ENCODE measurements around the gene SHANK3. TPM values are rescaled to one million over a fixed set of nuclear protein-coding genes. Genes with fewer than 3 reads are reported as not detected.

The SHANK3 gene
- total and polyA plus RNA-seq, 2 of the 4 experiments (the other 2 are of a cell fraction) = 0.18 to 1.5 TPM

DNA sequence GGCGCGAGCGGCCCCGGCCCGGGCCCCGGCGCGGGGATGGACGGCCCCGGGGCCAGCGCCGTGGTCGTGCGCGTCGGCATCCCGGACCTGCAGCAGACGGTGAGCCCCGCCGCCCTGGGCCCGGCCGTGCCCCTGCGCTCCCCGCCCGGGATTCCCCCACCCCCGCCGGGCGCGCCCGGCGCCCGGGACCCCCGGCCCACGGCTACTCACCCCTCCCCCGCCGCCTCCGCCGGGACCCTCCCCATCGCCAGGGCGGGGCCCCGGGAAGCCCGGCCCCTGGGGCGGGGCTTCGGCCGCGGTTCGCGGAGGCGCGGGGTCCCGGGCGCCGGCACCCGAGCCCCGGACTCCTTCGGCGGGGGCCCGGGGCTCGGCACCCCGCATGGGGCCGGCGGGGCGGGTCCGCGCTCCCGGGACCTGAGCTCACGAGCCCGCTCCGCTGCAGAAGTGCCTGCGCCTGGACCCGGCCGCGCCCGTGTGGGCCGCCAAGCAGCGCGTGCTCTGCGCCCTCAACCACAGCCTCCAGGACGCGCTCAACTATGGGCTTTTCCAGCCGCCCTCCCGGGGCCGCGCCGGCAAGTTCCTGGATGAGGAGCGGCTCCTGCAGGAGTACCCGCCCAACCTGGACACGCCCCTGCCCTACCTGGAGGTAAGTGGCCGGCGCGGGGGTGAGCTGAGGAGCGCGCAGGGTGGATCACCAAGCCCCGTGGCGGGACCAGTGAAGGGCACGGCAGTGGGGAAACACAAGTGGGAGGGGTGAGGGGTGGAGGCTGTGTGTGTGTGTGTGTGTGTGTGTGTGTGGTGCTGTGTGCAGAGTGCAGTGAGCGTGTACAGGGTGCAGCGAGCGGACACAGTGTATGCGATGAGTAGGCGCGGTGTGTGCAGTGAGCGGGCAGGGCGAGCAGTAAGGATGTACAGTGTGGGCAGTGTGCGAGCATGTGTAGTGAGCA, 2.3 kb downstream of the SHANK3 start:
- intact Hi-C loops (cut with micrococcal nuclease) = no loop called here
- ATAC-seq (ENCODE audit: low read depth) (peak; percentile 65), DNase-seq (no peak)
- no peak overlapping the region for H2AK9ac ChIP-seq (replicated peaks; ENCODE audit: low read depth, low read length, poor library complexity)
- peak overlapping the region; percentile 40 for H3K4me3 ChIP-seq (ENCODE audit: insufficient read depth, low read depth, low read length)
- dilution Hi-C loops (cut with HindIII; ENCODE audit: low sequenced_read_pairs, unreplicated experiment) = no loop called here
- H4K5ac ChIP-seq (ENCODE audit: low read depth, low read length) = no peak overlapping the region
- H3K9me1 ChIP-seq (ENCODE audit: insufficient read depth, low read length) = peaks cover 8% of the 10 kb centered on the region
- no peaks in the 10 kb centered on the region; the same call in 1 of the 2 replicates for H3K4me1 ChIP-seq (ENCODE audit: control insufficient read depth, insufficient read depth, low read length)
- no peak overlapping the region for H2BK5ac ChIP-seq (ENCODE audit: low read depth, low read length, poor library complexity, severe bottlenecking)
- H2BK120ac ChIP-seq (ENCODE audit: low read depth, low read length) = no peak overlapping the region
- H2BK15ac ChIP-seq (ENCODE audit: low read depth, low read length) = no peak overlapping the region
- no peak overlapping the region for H3K14ac ChIP-seq (replicated peaks; ENCODE audit: low read depth, low read length)
- peak overlapping the region; percentile 78 for H2AFZ ChIP-seq (replicated peaks; ENCODE audit: low read length, poor library complexity)
- in situ Hi-C loops (cut with MboI; ENCODE audit: low sequenced_read_pairs) = no loop called here
- H3K79me1 ChIP-seq (ENCODE audit: low read depth in 1 of 2, low read length in 2 of 2) = no peaks in the 10 kb centered on the region
- no peak overlapping the region for H3K9ac ChIP-seq (ENCODE audit: low read depth, low read length)
- H3K23ac ChIP-seq (ENCODE audit: low read depth, low read length) = peak overlapping the region; percentile 78; the same call in 1 of the 2 replicates
- no peaks in the 10 kb centered on the region; the same call in 1 of the 2 replicates for H3K9me3 ChIP-seq (ENCODE audit: control insufficient read depth, insufficient read depth, low read length)
- H4K8ac ChIP-seq (ENCODE audit: low read depth in 2 of 2, low read length in 2 of 2) = no peak overlapping the region
- BruUV-seq (replicated peaks) = no TSS peak
- no peaks in the 10 kb centered on the region for H3K36me3 ChIP-seq (ENCODE audit: control insufficient read depth, insufficient read depth, low read length)
- H3K27me3 ChIP-seq (ENCODE audit: control insufficient read depth, insufficient read depth, low read length) = peaks cover 46% of the 10 kb centered on the region
- H4K20me1 ChIP-seq (ENCODE audit: insufficient read depth, low read length) = no peaks in the 10 kb centered on the region; the same call in 1 of the 2 replicates
- CTCF ChIA-PET = no interaction called here
- 17% methylated on average over 21 of the region's 105 CpGs; no CpG with 5 or more reads in 1 of the 2 experiments for WGBS, 2 experiments (ENCODE audit: extremely low coverage in 2 of 2, insufficient read length in 1 of 2)
- H3K56ac ChIP-seq (ENCODE audit: extremely low read depth, insufficient read depth, low read length) = no peak overlapping the region
- H3K4me2 ChIP-seq (ENCODE audit: low read depth, low read length) = peak overlapping the region; percentile 46; the same call in 1 of the 2 replicates
- H2BK20ac ChIP-seq (ENCODE audit: low read depth, low read length) = no peak overlapping the region
- no peak overlapping the region for H3K18ac ChIP-seq (ENCODE audit: low read depth, low read length)
- H3K4ac ChIP-seq (ENCODE audit: low read depth, low read length) = no peak overlapping the region
- H2AK5ac ChIP-seq (ENCODE audit: low read depth, low read length) = no peak overlapping the region
- no peak overlapping the region for H4K91ac ChIP-seq (ENCODE audit: insufficient read depth, low read depth, low read length)
- H3K27ac ChIP-seq (ENCODE audit: insufficient read depth, low read length) = no peak overlapping the region
- TF ChIP-seq RCOR1 (IDR thresholded peaks at IDR 0.05; ENCODE audit: insufficient replicate concordance, low read length) = no peak
- no peak for TF ChIP-seq MXI1 (IDR thresholded peaks at IDR 0.05; ENCODE audit: borderline replicate concordance, low read depth, low read length)
- no peak for TF ChIP-seq USF2 (IDR thresholded peaks at IDR 0.05; ENCODE audit: low read depth, low read length)
- no peak for TF ChIP-seq RAD21 (IDR thresholded peaks at IDR 0.05; ENCODE audit: low read length)
- no peak for TF ChIP-seq POLR2A (IDR thresholded peaks at IDR 0.05; ENCODE audit: low read depth, low read length)
- no peak for TF ChIP-seq CTCF (conservative IDR thresholded peaks at IDR 0.05; ENCODE audit: low read depth, low read length)
- POLR2A ChIA-PET (ENCODE audit: unreplicated experiment) = no interaction called here

Data from IMR-90 (cell line).